ENCODE results near the gene SEC14L5.
A peak's percentile ranks its signal among the peaks of the same experiment; 100 is the strongest.
"Not testable (repeated sequence)": the region's sequence is repeated elsewhere in the genome, so short reads cannot be mapped to it uniquely, and the experiment has no call there.

The SEC14L5 gene

GRCh38 chr16:4957720-4958509 lies at the start of gene SEC14L5:
TSS of gene SEC14L5 (plus strand) at chr16:4958330. CDS start at chr16:4959324, 994 bp downstream.
- DNase-seq: peak; percentile 90

GRCh38 chr16:4908854-4909401 lies 49.2 kb upstream of the SEC14L5 start:
- DNase-seq: no peak

DNA sequence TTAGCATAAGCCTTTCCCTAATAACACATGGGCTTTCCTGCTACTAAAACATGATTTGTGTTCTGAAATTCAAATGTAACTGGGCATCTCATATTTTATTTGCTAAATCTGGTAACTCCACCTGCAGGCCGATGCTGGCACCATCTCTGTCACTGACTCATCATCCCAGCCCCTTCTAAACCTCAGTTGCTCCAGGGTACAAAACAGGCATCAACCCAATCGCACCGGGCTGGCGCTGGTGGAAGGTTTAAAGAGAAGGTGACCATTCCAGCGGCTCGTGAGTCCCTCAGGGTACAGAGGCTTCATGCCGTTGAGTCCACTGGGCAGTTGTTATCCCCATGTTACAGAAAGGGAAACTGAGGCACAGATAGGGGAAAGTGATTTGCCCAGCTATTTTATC lies 48.3 kb upstream of the SEC14L5 start:
- no peak for DNase-seq

- no peak for DNase-seq
Measured at GRCh38 chr16:4910828-4911227, 47.3 kb upstream of the SEC14L5 start.

GRCh38 chr16:4911970-4912386 lies 46.2 kb upstream of the SEC14L5 start:
- no peak for DNase-seq

GRCh38 chr16:4913130-4913773 lies 44.9 kb upstream of the SEC14L5 start:
- DNase-seq: no peak

GRCh38 chr16:4913774-4914525 lies 44.2 kb upstream of the SEC14L5 start:
- DNase-seq: no peak

- no peak for DNase-seq
Measured at GRCh38 chr16:4914528-4915225, 43.5 kb upstream of the SEC14L5 start.

- no peak for DNase-seq
Measured at GRCh38 chr16:4915226-4915761, 42.8 kb upstream of the SEC14L5 start.

DNA sequence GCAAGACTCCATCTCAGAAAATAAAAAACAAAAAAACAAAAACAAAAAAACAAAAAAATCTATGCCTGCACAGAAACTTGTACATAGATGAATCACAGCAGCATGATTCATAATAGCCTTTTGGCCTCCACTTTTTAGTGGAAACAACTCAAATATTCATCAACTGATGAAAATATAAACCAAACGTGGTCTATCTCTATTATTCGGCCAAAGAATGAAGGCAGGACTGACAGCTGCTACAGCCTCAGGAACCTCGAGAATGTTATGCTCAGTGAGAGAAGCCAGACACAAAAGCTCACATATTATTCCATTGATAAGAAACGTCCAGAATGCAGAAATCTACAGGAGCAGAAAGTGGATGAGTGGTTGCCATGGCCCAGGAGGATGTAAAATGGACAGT lies 41.0 kb upstream of the SEC14L5 start:
- DNase-seq: no peak

- DNase-seq: no peak
Measured at GRCh38 chr16:4918781-4919251, 39.3 kb upstream of the SEC14L5 start.

DNA sequence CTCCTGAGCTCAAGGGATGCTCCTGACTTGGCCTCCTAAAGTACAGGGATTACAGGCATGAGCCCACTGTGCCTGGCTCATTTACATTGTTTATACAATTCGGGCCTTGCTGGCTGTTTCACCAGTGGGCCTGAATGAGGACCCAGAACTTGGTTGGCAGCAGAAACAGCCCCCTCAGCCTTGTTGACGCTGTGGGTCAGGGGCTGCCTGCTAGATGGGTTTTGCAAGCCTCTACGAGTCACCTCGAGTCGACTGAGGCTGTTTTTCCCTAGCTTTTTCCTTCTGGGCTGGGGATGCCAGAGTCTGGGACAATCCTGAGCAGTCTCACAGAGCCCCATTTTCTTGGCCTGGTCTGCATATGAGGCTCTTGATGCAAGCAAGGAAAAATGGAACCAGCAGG lies 37.3 kb upstream of the SEC14L5 start:
- DNase-seq: no peak

DNA sequence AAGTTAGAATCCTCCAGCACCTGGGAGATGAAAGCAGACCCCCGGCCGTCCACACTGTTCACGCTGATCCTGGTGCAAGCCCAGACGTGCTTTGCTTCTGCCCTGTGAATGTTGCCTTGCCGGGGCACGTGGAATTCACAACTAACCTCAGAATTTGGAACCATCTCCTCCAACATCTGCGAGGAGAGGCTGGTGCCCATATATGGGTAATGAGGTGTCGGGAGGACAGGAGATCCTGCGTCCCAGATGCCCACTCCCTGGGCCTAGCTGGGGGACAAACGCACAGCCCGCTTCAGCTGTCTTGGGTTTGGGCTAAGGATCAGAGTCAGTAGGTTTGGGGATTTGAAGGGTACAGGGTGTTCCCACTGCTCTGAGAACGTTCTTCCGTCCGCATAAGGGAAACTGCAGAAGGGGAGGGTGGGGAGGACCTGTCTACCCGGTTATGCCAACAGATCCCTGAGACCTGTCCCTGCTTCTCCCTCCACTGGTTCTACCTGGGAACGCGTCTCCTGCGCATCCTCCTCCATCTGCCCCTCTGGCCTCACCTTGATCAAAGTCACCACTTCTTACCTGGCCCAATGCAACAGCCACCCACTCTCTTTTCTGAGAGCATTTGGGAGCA lies 35.3 kb upstream of the SEC14L5 start:
- DNase-seq: no peak

DNA sequence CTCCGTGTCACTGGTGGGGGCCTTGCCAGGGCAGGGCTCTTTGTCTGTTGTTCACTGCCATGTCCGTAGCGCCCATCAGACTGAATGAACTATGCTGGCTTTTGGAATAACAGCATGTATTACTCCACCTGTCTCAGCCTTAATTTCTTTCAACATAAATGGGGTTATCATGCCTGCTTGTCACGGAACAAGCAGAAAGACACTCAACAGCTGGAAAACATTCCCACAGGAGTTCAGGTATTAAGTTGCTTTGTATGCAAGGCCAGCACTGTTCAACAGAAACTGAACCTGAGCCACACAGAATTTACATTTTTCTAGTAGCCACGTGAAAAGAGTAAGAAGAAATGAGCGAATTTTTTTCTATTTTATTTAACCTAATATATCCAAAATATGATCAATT lies 34.3 kb upstream of the SEC14L5 start:
- DNase-seq: no peak

DNA sequence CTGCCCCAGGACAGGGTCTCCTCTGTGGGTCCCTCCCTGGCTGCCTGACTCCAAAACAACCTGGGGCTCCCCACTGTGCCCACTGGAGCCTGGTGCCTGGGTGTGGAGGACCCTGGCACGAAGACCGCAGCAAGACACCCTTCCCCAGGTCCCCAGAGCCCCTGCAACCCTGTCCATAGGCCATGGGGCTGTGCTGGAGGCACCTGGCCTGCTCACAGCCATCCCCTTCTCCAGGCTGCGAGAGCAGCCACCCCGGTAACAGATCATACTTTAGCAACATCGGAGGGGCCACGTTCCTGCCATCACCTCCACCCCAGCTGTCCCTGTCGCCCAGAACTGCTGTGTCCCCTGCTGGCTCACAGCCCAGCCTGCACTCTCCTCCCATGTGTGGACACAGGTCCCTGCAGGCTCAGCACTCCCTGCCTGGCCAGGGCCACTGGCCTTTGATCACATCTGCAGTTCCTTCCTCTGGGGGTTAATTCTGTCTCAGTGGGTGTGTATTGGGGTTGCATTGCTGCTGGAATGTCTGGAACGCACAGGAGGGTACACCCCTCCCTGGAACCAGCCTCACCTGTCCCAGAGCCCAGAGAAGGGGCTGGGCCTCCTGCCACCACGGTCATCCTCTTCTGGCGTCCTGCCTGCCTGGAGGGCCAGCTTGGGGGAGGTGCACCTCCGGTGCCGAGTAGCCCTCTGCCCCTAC lies 33.4 kb upstream of the SEC14L5 start:
- DNase-seq: no peak

GRCh38 chr16:4925293-4925607 lies 32.9 kb upstream of the SEC14L5 start:
- DNase-seq: no peak

DNA sequence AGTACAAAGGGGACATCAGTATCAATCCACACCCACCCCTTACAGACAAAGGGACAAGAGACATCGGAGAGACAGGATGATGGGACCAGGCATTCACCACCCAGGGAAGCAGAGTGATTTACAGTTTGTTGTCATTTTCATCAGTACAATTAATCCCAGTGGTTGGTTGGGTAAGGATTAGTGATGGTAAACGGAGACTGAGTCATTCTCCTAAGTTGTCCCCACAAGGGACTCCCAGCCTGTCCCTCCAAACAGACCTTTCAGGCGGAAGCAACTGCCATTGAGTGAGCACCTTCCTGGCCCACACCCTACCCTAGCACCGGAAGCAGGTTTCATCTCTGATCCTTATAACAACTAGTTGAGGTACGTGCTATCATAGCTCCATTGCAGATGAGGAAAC lies 32.3 kb upstream of the SEC14L5 start:
- DNase-seq: no peak

- DNase-seq: no peak
Measured at GRCh38 chr16:4926928-4927327, 31.2 kb upstream of the SEC14L5 start.

- DNase-seq: no peak
Measured at GRCh38 chr16:4927661-4928060, 30.5 kb upstream of the SEC14L5 start.

DNA sequence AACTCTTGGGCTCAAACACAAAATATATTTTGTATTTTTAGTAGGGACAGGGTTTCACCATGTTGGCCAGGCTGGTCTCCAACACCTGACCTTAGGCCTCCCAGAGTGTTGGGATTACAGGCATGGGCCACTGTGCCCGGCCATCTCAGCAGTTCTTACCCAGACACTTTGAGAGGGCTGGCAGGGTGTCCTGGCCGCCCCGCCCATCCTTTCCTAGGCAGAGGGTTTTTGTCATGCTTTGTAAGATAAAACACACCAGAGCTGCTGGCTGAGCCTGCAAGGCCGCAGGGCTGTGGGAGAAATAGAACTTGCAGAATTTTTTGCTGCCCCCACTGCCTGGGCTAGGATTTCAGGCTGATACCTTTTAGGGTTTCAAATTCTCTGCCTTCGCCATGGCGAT lies 29.9 kb upstream of the SEC14L5 start:
- no peak for DNase-seq

DNA sequence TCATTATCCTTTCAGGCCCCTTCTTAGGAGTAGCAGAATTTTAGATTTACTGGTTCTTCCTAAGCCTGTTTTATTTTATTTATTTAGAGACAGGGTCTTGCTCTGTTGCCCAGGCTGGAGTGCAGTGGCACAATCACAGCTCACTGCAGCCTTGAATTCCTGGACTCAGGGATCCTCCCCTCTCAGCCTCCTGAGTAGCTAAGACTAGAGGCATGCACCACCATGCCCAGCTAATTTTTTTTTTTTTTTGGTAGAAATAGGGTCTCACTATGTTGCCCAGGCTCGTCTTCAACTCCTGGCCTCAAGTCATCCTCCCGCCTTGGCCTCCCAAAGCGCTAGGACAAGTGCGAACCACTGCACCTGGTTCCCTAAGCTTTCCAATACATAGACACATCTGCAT lies 28.5 kb upstream of the SEC14L5 start:
- DNase-seq: not testable (repeated sequence)
